ENCODE results near the gene IL13.
A peak's percentile ranks its signal among the peaks of the same experiment; 100 is the strongest.

IL13 gene

DNA sequence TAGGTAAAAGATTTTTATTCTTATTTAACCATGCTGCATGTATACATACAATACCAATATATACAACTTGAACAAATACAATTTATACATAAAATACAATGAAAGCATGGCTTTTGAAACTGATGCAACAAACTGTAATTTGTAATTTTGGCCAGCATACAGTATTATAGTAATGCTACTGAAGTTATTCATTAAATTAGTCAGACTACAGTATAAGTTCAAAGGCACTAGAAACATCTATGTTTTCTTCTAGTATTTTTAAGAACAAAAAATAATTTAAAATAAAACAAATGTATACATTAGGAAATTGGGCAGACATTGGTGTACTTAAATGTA lies 34.6 kb downstream of the IL13 start:
- FAIRE-seq (no peak), DNase-seq (ENCODE audit: insufficient read length, low spot score) (no peak)

DNA sequence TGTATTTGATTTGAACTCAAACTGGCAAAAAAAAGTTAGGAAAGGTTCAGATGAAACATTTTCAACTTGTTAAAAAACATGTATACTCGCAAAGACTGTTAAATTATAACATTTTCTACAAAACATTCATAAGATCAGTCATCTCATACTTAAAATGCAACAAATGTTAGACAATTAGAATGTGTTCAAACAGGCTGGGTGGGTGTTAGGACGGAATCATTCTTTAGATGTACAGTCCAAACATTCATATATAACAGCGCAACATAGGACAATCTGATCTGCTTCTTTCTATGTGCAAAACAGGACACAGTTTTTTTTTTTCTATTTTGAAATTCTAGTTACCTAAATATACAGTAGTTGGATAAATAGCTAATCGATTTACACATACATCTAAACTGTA lies 38.0 kb downstream of the IL13 start:
- FAIRE-seq = peak; percentile 35
- DNase-seq (ENCODE audit: insufficient read length, low spot score) = no peak
- TF ChIP-seq CTCF (IDR thresholded peaks at IDR 0.05; ENCODE audit: insufficient read depth, missing control alignments) = no peak

More for the DNA sequence above, 34.6 kb downstream of the IL13 start:
- TF ChIP-seq CTCF (IDR thresholded peaks at IDR 0.05; ENCODE audit: insufficient read depth, missing control alignments) = no peak

GRCh38 chr5:132704875-132705274 lies 46.9 kb downstream of the IL13 start:
- FAIRE-seq (no peak), DNase-seq (ENCODE audit: insufficient read length, low spot score) (no peak)
- no peak for TF ChIP-seq CTCF (IDR thresholded peaks at IDR 0.05; ENCODE audit: insufficient read depth, missing control alignments)

- FAIRE-seq (no peak), DNase-seq (ENCODE audit: insufficient read length, low spot score) (no peak)
- TF ChIP-seq CTCF (IDR thresholded peaks at IDR 0.05; ENCODE audit: insufficient read depth, missing control alignments) = no peak
These were observed 50.7 kb downstream of the IL13 start for GRCh38 chr5:132708645-132709044.
